Parathyroid adenoma (tissue), 2 donors: ENCODE results near the gene DNAH3.
A peak's percentile ranks its signal among the peaks of the same experiment; 100 is the strongest.
"Not testable (repeated sequence)": the region's sequence is repeated elsewhere in the genome, so short reads cannot be mapped to it uniquely, and the experiment has no call there.

Experiments
- H2AFZ ChIP-seq: fragments of 300-600 bp; sonication (generic); one replicate; pipeline ENCODE4 v1.7.0; 2017; ENCODE audit warnings: antibody characterized with exemption, mild to moderate bottlenecking
- H3K27ac ChIP-seq: fragments of 300-600 bp; sonication (generic); one replicate; pipeline ENCODE4 v1.7.0; 2017
- H3K27me3 ChIP-seq: fragments of 300-600 bp; sonication (generic); one replicate; pipeline ENCODE4 v1.7.0; 2017; ENCODE audit warnings: low read length; ENCODE audit not compliant: control insufficient read depth, insufficient read depth
- H3K36me3 ChIP-seq: fragments of 300-600 bp; sonication (generic); one replicate; pipeline ENCODE4 v1.7.0; 2017; ENCODE audit warnings: low read length; ENCODE audit not compliant: control insufficient read depth, insufficient read depth
- H3K4me1 ChIP-seq: fragments of 300-600 bp; sonication (generic); one replicate; pipeline ENCODE4 v1.7.0; 2017; ENCODE audit warnings: control low read depth
- H3K4me2 ChIP-seq: fragments of 300-600 bp; sonication (generic); one replicate; pipeline ENCODE4 v1.7.0; 2017; ENCODE audit warnings: low read length
- H3K4me3 ChIP-seq: fragments of 300-600 bp; sonication (generic); one replicate; pipeline ENCODE4 v1.7.0; 2017; ENCODE audit warnings: low read depth, low read length
- H3K79me2 ChIP-seq: fragments of 300-600 bp; sonication (generic); one replicate; pipeline ENCODE4 v1.7.0; 2017; ENCODE audit warnings: control low read depth
- H3K9ac ChIP-seq: fragments of 300-600 bp; sonication (generic); one replicate; pipeline ENCODE4 v1.7.0; 2017; ENCODE audit warnings: mild to moderate bottlenecking
- H3K9me3 ChIP-seq: fragments of 300-600 bp; sonication (generic); one replicate; pipeline ENCODE4 v1.7.0; 2017; ENCODE audit warnings: low read length; ENCODE audit not compliant: control insufficient read depth
- CTCF ChIP-seq: fragments of 300-600 bp; sonication (generic); IDR thresholded peaks from one replicate; pipeline ENCODE4 v1.7.0; 2017; ENCODE audit warnings: antibody characterized with exemption, mild to moderate bottlenecking
- donor health status: primary hyperparathyroidism.

DNAH3 gene

GRCh38 chr16:21009815-21010214 is 140.8 kb downstream of the DNAH3 start:
- TF ChIP-seq CTCF, result no peak
- Histone ChIP-seq H3K27ac (no peak overlapping the region), H2AFZ (no peak overlapping the region), H3K79me2 (no peaks in the 10 kb centered on the region), H3K9me3 (no peaks in the 10 kb centered on the region), H3K36me3 (no peaks in the 10 kb centered on the region), H3K4me1 (no peaks in the 10 kb centered on the region), H3K9ac (no peak overlapping the region), H3K4me2 (no peak overlapping the region), H3K4me3 (no peak overlapping the region), H3K27me3 (no peaks in the 10 kb centered on the region)

- Histone ChIP-seq H3K4me2 (no peak overlapping the region), H3K27ac (no peak overlapping the region), H3K9me3 (no peaks in the 10 kb centered on the region), H3K9ac (no peak overlapping the region), H3K27me3 (no peaks in the 10 kb centered on the region), H3K36me3 (no peaks in the 10 kb centered on the region), H2AFZ (no peak overlapping the region), H3K4me3 (no peak overlapping the region), H3K79me2 (no peaks in the 10 kb centered on the region), H3K4me1 (no peaks in the 10 kb centered on the region)
- no peak for TF ChIP-seq CTCF
These were observed 145.6 kb downstream of the DNAH3 start for GRCh38 chr16:21005008-21005407.

- no peaks in the 10 kb centered on the region for H3K79me2 ChIP-seq
These were observed 149.4 kb downstream of the DNAH3 start for GRCh38 chr16:21001262-21001661.

GRCh38 chr16:20997147-20997546 is 153.5 kb downstream of the DNAH3 start:
- Histone ChIP-seq H3K4me3 (no peak overlapping the region), H3K27ac (no peak overlapping the region), H2AFZ (no peak overlapping the region), H3K4me1 (no peaks in the 10 kb centered on the region), H3K9ac (no peak overlapping the region), H3K27me3 (no peaks in the 10 kb centered on the region), H3K79me2 (no peaks in the 10 kb centered on the region), H3K9me3 (no peaks in the 10 kb centered on the region), H3K4me2 (no peak overlapping the region), H3K36me3 (no peaks in the 10 kb centered on the region)
- TF ChIP-seq CTCF, result no peak

More at GRCh38 chr16:21001262-21001661, 149.4 kb downstream of the DNAH3 start:
- H3K27me3 ChIP-seq, result no peaks in the 10 kb centered on the region
- H3K9me3 ChIP-seq, result no peaks in the 10 kb centered on the region
- no peak overlapping the region for H2AFZ ChIP-seq
- no peaks in the 10 kb centered on the region for H3K36me3 ChIP-seq
- H3K4me3 ChIP-seq, result no peak overlapping the region
- no peak overlapping the region for H3K4me2 ChIP-seq
- TF ChIP-seq CTCF, result peak; percentile 28
- H3K27ac ChIP-seq, result no peak overlapping the region
- no peak overlapping the region for H3K9ac ChIP-seq
- no peaks in the 10 kb centered on the region for H3K4me1 ChIP-seq

GRCh38 chr16:20995711-20996110 is 154.9 kb downstream of the DNAH3 start:
- no peak overlapping the region for H3K4me2 ChIP-seq
- H3K36me3 ChIP-seq, result no peaks in the 10 kb centered on the region
- H3K4me3 ChIP-seq, result no peak overlapping the region
- H3K27me3 ChIP-seq, result no peaks in the 10 kb centered on the region
- H3K4me1 ChIP-seq, result no peaks in the 10 kb centered on the region
- H3K79me2 ChIP-seq, result no peaks in the 10 kb centered on the region
- no peak overlapping the region for H3K9ac ChIP-seq
- TF ChIP-seq CTCF, result no peak
- no peak overlapping the region for H2AFZ ChIP-seq
- no peaks in the 10 kb centered on the region for H3K9me3 ChIP-seq
- no peak overlapping the region for H3K27ac ChIP-seq

- not testable (repeated sequence) for H3K4me3 ChIP-seq, H3K27me3 ChIP-seq, H3K4me1 ChIP-seq, H3K36me3 ChIP-seq, H3K9ac ChIP-seq, H3K9me3 ChIP-seq, H3K79me2 ChIP-seq, H3K4me2 ChIP-seq, H3K27ac ChIP-seq, H2AFZ ChIP-seq
These were observed 161.1 kb downstream of the DNAH3 start for GRCh38 chr16:20989496-20990070.
